ENCODE data around the gene TIMM22. TPM values are rescaled to one million over a fixed set of nuclear protein-coding genes. Genes with fewer than 3 reads are reported as not detected.
A peak's percentile ranks its signal among the peaks of the same experiment; 100 is the strongest.
"Not testable (repeated sequence)": the region's sequence is repeated elsewhere in the genome, so short reads cannot be mapped to it uniquely, and the experiment has no call there.

TIMM22 gene
- total RNA-seq, 3 donors from 2014 or later (not counting 1 experiment from before 2014, with no cell fraction given): 7.8 to 11.3 (median 8.9) TPM

DNA sequence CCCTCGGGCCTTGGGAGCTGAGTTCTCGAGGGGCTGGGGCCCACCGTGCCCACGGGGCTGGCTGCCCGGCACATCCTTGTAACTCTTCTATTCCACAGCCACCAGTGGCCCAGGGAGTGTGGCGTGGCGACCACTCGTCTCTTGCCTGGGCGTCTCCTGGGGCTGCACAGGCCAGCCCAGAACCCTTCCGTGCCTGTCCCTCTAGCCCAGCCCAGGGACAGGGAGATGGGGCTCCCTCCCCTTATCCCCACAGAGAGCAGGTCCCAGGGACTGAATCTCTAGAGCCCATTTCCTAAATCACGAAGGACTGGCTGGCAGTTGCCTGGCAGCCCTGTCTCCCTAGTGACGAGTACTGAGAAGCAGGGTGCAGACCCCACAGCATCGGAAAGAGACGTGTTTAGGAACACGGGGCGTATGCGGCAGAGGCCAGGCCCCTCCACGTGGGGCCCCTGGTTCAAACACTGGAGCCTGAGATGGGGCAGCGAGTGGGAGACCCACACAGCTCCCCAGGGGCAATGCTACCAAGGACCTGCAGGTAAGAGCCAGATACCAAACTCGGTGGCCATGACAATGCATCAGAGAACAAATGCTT lies 51.0 kb downstream of the TIMM22 start:
- TF ChIP-seq, protein P1, sequence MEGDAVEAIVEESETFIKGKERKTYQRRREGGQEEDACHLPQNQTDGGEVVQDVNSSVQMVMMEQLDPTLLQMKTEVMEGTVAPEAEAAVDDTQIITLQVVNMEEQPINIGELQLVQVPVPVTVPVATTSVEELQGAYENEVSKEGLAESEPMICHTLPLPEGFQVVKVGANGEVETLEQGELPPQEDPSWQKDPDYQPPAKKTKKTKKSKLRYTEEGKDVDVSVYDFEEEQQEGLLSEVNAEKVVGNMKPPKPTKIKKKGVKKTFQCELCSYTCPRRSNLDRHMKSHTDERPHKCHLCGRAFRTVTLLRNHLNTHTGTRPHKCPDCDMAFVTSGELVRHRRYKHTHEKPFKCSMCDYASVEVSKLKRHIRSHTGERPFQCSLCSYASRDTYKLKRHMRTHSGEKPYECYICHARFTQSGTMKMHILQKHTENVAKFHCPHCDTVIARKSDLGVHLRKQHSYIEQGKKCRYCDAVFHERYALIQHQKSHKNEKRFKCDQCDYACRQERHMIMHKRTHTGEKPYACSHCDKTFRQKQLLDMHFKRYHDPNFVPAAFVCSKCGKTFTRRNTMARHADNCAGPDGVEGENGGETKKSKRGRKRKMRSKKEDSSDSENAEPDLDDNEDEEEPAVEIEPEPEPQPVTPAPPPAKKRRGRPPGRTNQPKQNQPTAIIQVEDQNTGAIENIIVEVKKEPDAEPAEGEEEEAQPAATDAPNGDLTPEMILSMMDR (IDR thresholded peaks at IDR 0.05): no peak
- intact Hi-C loops (cut with micrococcal nuclease): no loop called here
- H3K4me3 Mint-ChIP-seq: no peak overlapping the region
- H3K9me3 Mint-ChIP-seq: no peaks in the 10 kb centered on the region
- no peak overlapping the region for H3K4me3 ChIP-seq (ENCODE audit: low read length)
- ATAC-seq: no peak
- no peak overlapping the region for H3K27ac ChIP-seq (ENCODE audit: low read length)
- H3K36me3 Mint-ChIP-seq: no peaks in the 10 kb centered on the region
- H3K9me3 ChIP-seq (ENCODE audit: control insufficient read depth, insufficient read depth, low read length): no peaks in the 10 kb centered on the region
- no peaks in the 10 kb centered on the region for H3K27me3 ChIP-seq (ENCODE audit: control insufficient read depth, insufficient read depth, low read length)
- no peak overlapping the region for H3K27ac Mint-ChIP-seq
- DNase-seq: no peak
- WGBS (ENCODE audit: insufficient coverage): 94% methylated on average over 20 of the region's 20 CpGs
- H3K27me3 Mint-ChIP-seq (ENCODE audit: low read depth in 2 of 2): no peaks in the 10 kb centered on the region
- peaks cover 4% of the 10 kb centered on the region for H3K4me1 ChIP-seq (ENCODE audit: control insufficient read depth, insufficient read depth, low read length)
- H3K36me3 ChIP-seq (ENCODE audit: control insufficient read depth, insufficient read depth, low read length): peaks cover 17% of the 10 kb centered on the region
- H3K4me1 Mint-ChIP-seq: peaks cover 13 to 14% of the 10 kb centered on the region in 2 donors

DNA sequence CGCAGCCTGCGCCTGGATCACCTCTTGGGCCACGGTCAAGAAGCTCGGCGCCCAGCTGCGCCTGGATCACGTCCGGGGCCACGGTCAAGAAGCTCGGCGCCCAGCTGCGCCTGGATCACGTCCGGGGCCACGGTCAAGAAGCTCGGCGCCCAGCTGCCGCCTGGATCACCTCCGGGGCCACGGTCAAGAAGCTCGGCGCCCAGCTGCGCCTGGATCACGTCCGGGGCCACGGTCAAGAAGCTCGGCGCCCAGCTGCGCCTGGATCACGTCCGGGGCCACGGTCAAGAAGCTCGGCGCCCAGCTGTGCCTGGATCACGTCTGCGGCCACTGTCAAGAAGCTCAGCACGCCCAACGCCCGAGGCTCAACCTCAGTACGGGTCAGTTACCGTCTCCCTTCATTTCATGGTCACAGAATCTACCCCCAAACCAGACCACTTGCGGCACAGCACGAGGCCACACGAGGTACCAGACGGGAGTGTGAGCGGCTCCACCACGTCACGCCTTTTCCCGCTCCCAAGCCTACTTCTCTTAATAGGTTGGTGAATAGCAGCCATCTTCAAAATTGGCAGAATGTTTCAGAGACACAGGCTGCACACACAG lies 51.7 kb downstream of the TIMM22 start:
- ATAC-seq; H3K27me3 ChIP-seq (ENCODE audit: control insufficient read depth, insufficient read depth, low read length); H3K4me3 ChIP-seq (ENCODE audit: low read length); DNase-seq; intact Hi-C loops (cut with micrococcal nuclease); H3K9me3 ChIP-seq (ENCODE audit: control insufficient read depth, insufficient read depth, low read length); H3K9me3 Mint-ChIP-seq; H3K4me3 Mint-ChIP-seq; H3K4me1 ChIP-seq (ENCODE audit: control insufficient read depth, insufficient read depth, low read length); H3K27ac Mint-ChIP-seq; H3K36me3 Mint-ChIP-seq; H3K27ac ChIP-seq (ENCODE audit: low read length); H3K27me3 Mint-ChIP-seq (ENCODE audit: low read depth in 2 of 2): not testable (repeated sequence)
- peaks cover 13 to 14% of the 10 kb centered on the region in 2 donors for H3K4me1 Mint-ChIP-seq
- H3K36me3 ChIP-seq (ENCODE audit: control insufficient read depth, insufficient read depth, low read length): peaks cover 18% of the 10 kb centered on the region
- WGBS (ENCODE audit: insufficient coverage): 97% methylated on average over 45 of the region's 49 CpGs

DNA sequence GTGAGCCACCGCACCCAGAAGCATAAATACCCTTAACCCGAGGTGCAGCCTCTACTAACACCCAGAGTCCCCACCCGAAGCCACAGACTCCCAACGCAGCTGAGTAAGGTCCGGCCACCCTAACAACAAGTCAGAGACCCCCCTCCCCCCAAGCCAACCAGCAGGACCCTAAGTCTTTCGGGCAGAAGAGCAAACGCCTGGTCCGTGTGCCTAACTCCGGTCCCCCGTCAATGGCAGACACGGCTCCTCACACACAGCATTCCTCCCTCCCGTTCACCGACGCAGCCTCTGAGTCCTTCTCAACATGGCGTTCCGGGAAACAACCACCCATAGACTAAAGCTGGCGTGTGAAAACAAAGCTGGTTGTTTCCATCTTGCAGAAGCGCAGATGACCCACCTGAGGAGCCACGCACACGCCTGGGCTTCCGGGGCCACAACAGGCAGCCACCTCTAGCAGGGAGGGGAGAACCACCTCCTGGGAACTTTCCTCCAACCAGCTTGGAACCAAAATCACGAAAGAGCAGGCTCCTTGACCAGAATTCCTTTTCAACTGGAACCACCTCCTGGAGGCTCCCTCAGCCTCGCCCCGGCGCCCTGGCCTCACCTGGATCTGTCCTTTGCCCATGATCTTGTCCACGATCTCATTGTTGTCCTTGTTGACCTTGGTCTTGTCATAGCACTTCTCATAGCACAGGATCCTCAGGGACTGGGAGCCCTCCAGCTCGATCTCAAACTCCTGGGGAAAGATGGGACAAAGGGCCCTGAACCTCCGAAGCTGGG lies 52.7 kb downstream of the TIMM22 start:
- H3K4me1 ChIP-seq (ENCODE audit: control insufficient read depth, insufficient read depth, low read length): peaks cover 4% of the 10 kb centered on the region
- no peaks in the 10 kb centered on the region for H3K9me3 ChIP-seq (ENCODE audit: control insufficient read depth, insufficient read depth, low read length)
- H3K4me3 ChIP-seq (ENCODE audit: low read length): no peak overlapping the region
- H3K27me3 Mint-ChIP-seq (ENCODE audit: low read depth in 2 of 2): no peaks in the 10 kb centered on the region
- TF ChIP-seq, protein P1 (IDR thresholded peaks at IDR 0.05): no peak
- no peak for ATAC-seq
- no peaks in the 10 kb centered on the region for H3K36me3 Mint-ChIP-seq
- intact Hi-C loops (cut with micrococcal nuclease): no loop called here
- H3K4me3 Mint-ChIP-seq: no peak overlapping the region
- H3K4me1 Mint-ChIP-seq: peaks cover 11 to 12% of the 10 kb centered on the region in 2 donors
- peak overlapping the region in 1 of 2 donors; percentile 14 for H3K27ac Mint-ChIP-seq
- H3K27ac ChIP-seq (ENCODE audit: low read length): no peak overlapping the region
- H3K9me3 Mint-ChIP-seq: no peaks in the 10 kb centered on the region
- WGBS (ENCODE audit: insufficient coverage): 94% methylated on average over 28 of the region's 28 CpGs
- H3K36me3 ChIP-seq (ENCODE audit: control insufficient read depth, insufficient read depth, low read length): peaks cover 19% of the 10 kb centered on the region
- no peaks in the 10 kb centered on the region for H3K27me3 ChIP-seq (ENCODE audit: control insufficient read depth, insufficient read depth, low read length)
- DNase-seq: no peak

Data from natural killer cell (primary cell).